Neural progenitor cell (in vitro differentiated cells): ENCODE results near the gene RAX2. TPM values are rescaled to one million over a fixed set of nuclear protein-coding genes. Genes with fewer than 3 reads are reported as not detected.
"Not testable (repeated sequence)": the region's sequence is repeated elsewhere in the genome, so short reads cannot be mapped to it uniquely, and the experiment has no call there.

Experiments used
- DNase-seq: peaks from one replicate; pipeline ENCODE4 v3.0.0-alpha.2; 2016; ENCODE audit warnings: low spot score
- H2AFZ ChIP-seq: fragments of 200-600 bp; sonication (generic); replicated peaks from 2 replicates; pipeline ENCODE4 v1.6.1; 2016; ENCODE audit warnings: antibody characterized with exemption
- H3F3A ChIP-seq: fragments of 200-600 bp; sonication (generic); 2 replicates; pipeline ENCODE4 v1.6.1; 2016; ENCODE audit warnings: antibody characterized with exemption, low read depth
- H3K27ac ChIP-seq: fragments of 200-600 bp; sonication (generic); 2 replicates; pipeline ENCODE4 v1.5.1; 2016; ENCODE audit warnings: mild to moderate bottlenecking
- H3K27me3 ChIP-seq: fragments of 200-600 bp; sonication (generic); 2 replicates; pipeline ENCODE4 v1.6.1; 2016; ENCODE audit warnings: mild to moderate bottlenecking, moderate library complexity
- H3K36me3 ChIP-seq: fragments of 200-600 bp; sonication (generic); 2 replicates; pipeline ENCODE4 v1.5.1; 2016
- H3K4me1 ChIP-seq: fragments of 200-600 bp; sonication (generic); 2 replicates; pipeline ENCODE4 v1.6.1; 2016; ENCODE audit warnings: mixed run types
- H3K4me2 ChIP-seq: fragments of 200-600 bp; sonication (generic); 2 replicates; pipeline ENCODE4 v1.6.1; 2016
- H3K4me3 ChIP-seq: fragments of 200-600 bp; sonication (generic); 2 replicates; pipeline ENCODE4 v1.5.1; 2016
- H3K79me2 ChIP-seq: fragments of 200-600 bp; sonication (generic); 2 replicates; pipeline ENCODE4 v1.6.1; 2016; ENCODE audit warnings: low read depth
- H3K9ac ChIP-seq: fragments of 200-600 bp; sonication (generic); 2 replicates; pipeline ENCODE4 v1.6.1; 2016
- H3K9me3 ChIP-seq: fragments of 200-600 bp; sonication (generic); 2 replicates; pipeline ENCODE4 v1.5.1; 2016; ENCODE audit warnings: low read depth
- H4K20me1 ChIP-seq: fragments of 200-600 bp; sonication (generic); 2 replicates; pipeline ENCODE4 v1.6.1; 2016; ENCODE audit warnings: low read depth
- H3K27ac Mint-ChIP-seq: 3 replicates; pipeline ENCODE4 v1.8.0; 2021; ENCODE audit warnings: mixed read lengths
- H3K27me3 Mint-ChIP-seq: 2 replicates; pipeline ENCODE4 v1.8.0; 2022; ENCODE audit warnings: low read depth, mild to moderate bottlenecking, inconsistent platforms, moderate library complexity, mixed read lengths; ENCODE audit not compliant: insufficient read depth
- H3K36me3 Mint-ChIP-seq: 3 replicates; pipeline ENCODE4 v1.8.0; 2021; ENCODE audit warnings: mixed read lengths
- H3K4me1 Mint-ChIP-seq: 3 replicates; pipeline ENCODE4 v1.8.0; 2021; ENCODE audit warnings: mixed read lengths
- H3K4me3 Mint-ChIP-seq: 3 replicates; pipeline ENCODE4 v1.8.0; 2021; ENCODE audit warnings: mild to moderate bottlenecking, moderate library complexity, mixed read lengths
- H3K9me3 Mint-ChIP-seq: 3 replicates; pipeline ENCODE4 v1.8.0; 2020; ENCODE audit warnings: mixed read lengths
- CTCF ChIP-seq: fragments of 200-600 bp; sonication (generic); IDR thresholded peaks from 2 replicates; pipeline ENCODE4 v1.5.1; 2017; ENCODE audit warnings: antibody characterized with exemption, mild to moderate bottlenecking
- EZH2 ChIP-seq: fragments of 200-600 bp; sonication (generic); IDR thresholded peaks from 2 replicates; pipeline ENCODE4 v1.6.1; 2017; ENCODE audit warnings: antibody characterized with exemption, mild to moderate bottlenecking, moderate library complexity
- EZH2phosphoT487 ChIP-seq: fragments of 200-600 bp; sonication (generic); IDR thresholded peaks from 2 replicates; pipeline ENCODE4 v1.6.1; 2017; ENCODE audit warnings: antibody characterized with exemption
- total RNA-seq: library from RNA; depleted of rRNA; stranded (reverse); fragments of >200 nt; gene quantifications from 2 replicates; pipeline ENCODE4 v1.2.3, GENCODE V29; 2015; ENCODE audit warnings: low replicate concordance

Gene RAX2
- total RNA-seq, 1 donor from 2014 or later = not detected

GRCh38 chr19:3766520-3766919 is 5.5 kb downstream of the RAX2 start:
- Histone ChIP-seq H3K4me1 (peaks cover 7% of the 10 kb centered on the region), H3K27me3 (no peaks in the 10 kb centered on the region), H3K9me3 (no peaks in the 10 kb centered on the region), H4K20me1 (no peaks in the 10 kb centered on the region), H3K79me2 (peaks cover 12% of the 10 kb centered on the region), H3K4me2 (no peak overlapping the region), H3K9ac (no peak overlapping the region), H3F3A (peaks cover 12% of the 10 kb centered on the region), H3K27ac (no peak overlapping the region), H3K36me3 (no peaks in the 10 kb centered on the region), H3K4me3 (no peak overlapping the region), H2AFZ (no peak overlapping the region)
- H3K27me3 Mint-ChIP-seq = peaks cover 3% of the 10 kb centered on the region
- H3K36me3 Mint-ChIP-seq = peaks cover 2% of the 10 kb centered on the region
- no peak overlapping the region for H3K27ac Mint-ChIP-seq
- DNase-seq = no peak
- TF ChIP-seq EZH2 (no peak), EZH2phosphoT487 (no peak), CTCF (no peak)
- H3K4me3 Mint-ChIP-seq = no peak overlapping the region
- no peaks in the 10 kb centered on the region for H3K9me3 Mint-ChIP-seq
- peaks cover 17% of the 10 kb centered on the region for H3K4me1 Mint-ChIP-seq

DNA sequence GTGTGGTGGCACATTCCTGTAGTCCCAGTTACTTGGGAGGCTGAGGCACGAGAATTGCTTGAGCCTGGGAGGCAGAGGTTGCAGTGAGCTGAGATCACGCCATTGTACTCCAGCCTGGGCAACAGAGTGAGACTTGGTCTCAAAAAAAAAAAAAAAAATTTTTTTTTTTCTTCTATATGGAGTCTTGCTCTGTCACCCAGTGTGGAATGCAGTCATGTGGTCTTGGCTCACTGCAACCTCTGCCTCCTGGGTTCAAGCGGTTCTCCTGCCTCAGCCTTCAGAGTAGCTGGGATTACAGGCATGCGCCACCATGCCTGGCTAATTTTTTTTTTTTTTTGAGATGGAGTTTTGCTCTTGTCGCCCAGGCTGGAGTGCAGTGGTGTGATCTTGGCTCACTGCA is 6.3 kb downstream of the RAX2 start:
- not testable (repeated sequence) for H3K27ac Mint-ChIP-seq, H3K4me1 ChIP-seq, H3K9me3 Mint-ChIP-seq, H3K27me3 ChIP-seq, H3K9me3 ChIP-seq, H3K9ac ChIP-seq, H3K4me2 ChIP-seq, H3K36me3 ChIP-seq, H3K36me3 Mint-ChIP-seq, H4K20me1 ChIP-seq, H3F3A ChIP-seq, H3K27ac ChIP-seq, H2AFZ ChIP-seq, H3K4me3 ChIP-seq, H3K4me3 Mint-ChIP-seq, DNase-seq, H3K27me3 Mint-ChIP-seq
- peaks cover 18% of the 10 kb centered on the region for H3K79me2 ChIP-seq
- peaks cover 17% of the 10 kb centered on the region for H3K4me1 Mint-ChIP-seq

GRCh38 chr19:3765121-3765520 is 6.9 kb downstream of the RAX2 start:
- Mint-ChIP-seq H3K4me3 (no peak overlapping the region), H3K36me3 (peaks cover 2% of the 10 kb centered on the region), H3K27ac (no peak overlapping the region), H3K27me3 (peaks cover 3% of the 10 kb centered on the region), H3K4me1 (peaks cover 17% of the 10 kb centered on the region), H3K9me3 (no peaks in the 10 kb centered on the region)
- no peak overlapping the region for H2AFZ ChIP-seq
- H3K9me3 ChIP-seq = no peaks in the 10 kb centered on the region
- no peak overlapping the region for H3K27ac ChIP-seq
- no peak for DNase-seq
- no peaks in the 10 kb centered on the region for H3K36me3 ChIP-seq
- H3K4me1 ChIP-seq = peaks cover 3% of the 10 kb centered on the region
- no peaks in the 10 kb centered on the region for H4K20me1 ChIP-seq
- H3K79me2 ChIP-seq = peaks cover 24% of the 10 kb centered on the region
- H3K4me3 ChIP-seq = no peak overlapping the region
- no peak overlapping the region for H3K4me2 ChIP-seq
- TF ChIP-seq EZH2phosphoT487 (no peak), CTCF (no peak), EZH2 (no peak)
- no peaks in the 10 kb centered on the region for H3K27me3 ChIP-seq
- no peak overlapping the region for H3K9ac ChIP-seq
- H3F3A ChIP-seq = peaks cover 8% of the 10 kb centered on the region

GRCh38 chr19:3762501-3763459 is 9.2 kb downstream of the RAX2 start, which contains the start of gene MRPL54:
Gene MRPL54, plus strand, starts transcription at chr19:3762682. Its CDS starts 19 bp downstream, at chr19:3762701.
- H2AFZ ChIP-seq = peak within 1 kb of the TSS; percentile 97
- H4K20me1 ChIP-seq = no peaks in the 10 kb centered on the region
- peak within 1 kb of the TSS; percentile 90 for H3K4me3 ChIP-seq
- peaks cover 3% of the 10 kb centered on the region for H3K4me1 ChIP-seq
- peaks cover 8% of the 10 kb centered on the region for H3F3A ChIP-seq
- no peaks in the 10 kb centered on the region for H3K36me3 ChIP-seq
- Mint-ChIP-seq H3K9me3 (no peaks in the 10 kb centered on the region), H3K27ac (peak within 1 kb of the TSS; percentile 95), H3K36me3 (no peaks in the 10 kb centered on the region), H3K27me3 (no peaks in the 10 kb centered on the region), H3K4me1 (peaks cover 14% of the 10 kb centered on the region), H3K4me3 (peak within 1 kb of the TSS; percentile 96)
- no peak for TF ChIP-seq EZH2
- TF ChIP-seq CTCF = no peak
- H3K27me3 ChIP-seq = no peaks in the 10 kb centered on the region
- DNase-seq = peak; percentile 99
- H3K79me2 ChIP-seq = peaks cover 26% of the 10 kb centered on the region
- H3K27ac ChIP-seq = peak within 1 kb of the TSS; percentile 72
- no peaks in the 10 kb centered on the region for H3K9me3 ChIP-seq
- peak within 1 kb of the TSS; percentile 85 for H3K4me2 ChIP-seq
- H3K9ac ChIP-seq = peak within 1 kb of the TSS; percentile 83
